GM18508 (cell line): ENCODE results near the gene PCDH9.
"Not testable (repeated sequence)": the region's sequence is repeated elsewhere in the genome, so short reads cannot be mapped to it uniquely, and the experiment has no call there.

Experiments used
- ATAC-seq: cut with Tn5 transposase; IDR thresholded peaks from one replicate; pipeline ENCODE4 v1.9.1; 2021; ENCODE audit warnings: moderate number of reproducible peaks; ENCODE audit not compliant: insufficient read depth, unreplicated experiment

The PCDH9 gene

GRCh38 chr13:66943530-66943929, 286.6 kb downstream of the PCDH9 start:
- no peak for ATAC-seq

- no peak for ATAC-seq
Observed at GRCh38 chr13:66940113-66940512, 290.0 kb downstream of the PCDH9 start.

- ATAC-seq, result no peak
Observed at GRCh38 chr13:66937423-66937822, 292.7 kb downstream of the PCDH9 start.

- ATAC-seq, result no peak
Observed at GRCh38 chr13:66933994-66934393, 296.1 kb downstream of the PCDH9 start.

GRCh38 chr13:66933527-66933926, 296.6 kb downstream of the PCDH9 start:
- ATAC-seq, result no peak

- no peak for ATAC-seq
Observed at GRCh38 chr13:66927562-66927961, 302.6 kb downstream of the PCDH9 start.

GRCh38 chr13:66926851-66927524, 303.1 kb downstream of the PCDH9 start:
- no peak for ATAC-seq

GRCh38 chr13:66926200-66926850, 303.8 kb downstream of the PCDH9 start:
- no peak for ATAC-seq

GRCh38 chr13:66922444-66922843, 307.7 kb downstream of the PCDH9 start:
- no peak for ATAC-seq

GRCh38 chr13:66921437-66921836, 308.7 kb downstream of the PCDH9 start:
- ATAC-seq, result no peak

GRCh38 chr13:66915596-66916185, 314.4 kb downstream of the PCDH9 start:
- no peak for ATAC-seq

GRCh38 chr13:66914155-66914554, 316.0 kb downstream of the PCDH9 start:
- no peak for ATAC-seq

GRCh38 chr13:66911411-66911939, 318.7 kb downstream of the PCDH9 start:
- no peak for ATAC-seq

- no peak for ATAC-seq
Observed at GRCh38 chr13:66899955-66900354, 330.2 kb downstream of the PCDH9 start.

GRCh38 chr13:66896933-66897332, 333.2 kb downstream of the PCDH9 start:
- no peak for ATAC-seq

- no peak for ATAC-seq
Observed at GRCh38 chr13:66895780-66896179, 334.4 kb downstream of the PCDH9 start.

GRCh38 chr13:66895320-66895719, 334.8 kb downstream of the PCDH9 start:
- no peak for ATAC-seq

- ATAC-seq, result no peak
Observed at GRCh38 chr13:66888698-66889097, 341.4 kb downstream of the PCDH9 start.

GRCh38 chr13:66887088-66887487, 343.0 kb downstream of the PCDH9 start:
- ATAC-seq, result no peak

GRCh38 chr13:66886264-66886663, 343.9 kb downstream of the PCDH9 start:
- ATAC-seq, result no peak

GRCh38 chr13:66881170-66881569, 349.0 kb downstream of the PCDH9 start:
- ATAC-seq, result not testable (repeated sequence)
